CD4-positive, CD25-positive, alpha-beta regulatory T cell (primary cell): ENCODE results near the gene FKBP6. TPM values are rescaled to one million over a fixed set of nuclear protein-coding genes. Genes with fewer than 3 reads are reported as not detected.
A peak's percentile ranks its signal among the peaks of the same experiment; 100 is the strongest.
"Not testable (repeated sequence)": the region's sequence is repeated elsewhere in the genome, so short reads cannot be mapped to it uniquely, and the experiment has no call there.

Experiments
- ATAC-seq, 2 donors: fragments of 150-1000 bp; cut with Tn5 transposase; one replicate each; pipeline ENCODE4 v1.10.0; 2021; ENCODE audit warnings: low read depth in 2 of 2, moderate number of reproducible peaks in 2 of 2, moderate library complexity in 1 of 2
- DNase-seq, 3 donors: peaks; one replicate each; pipeline versions ENCODE4 v3.0.0 to v3.0.0-alpha.2; 2012 to 2022; ENCODE audit warnings: mixed read lengths in 1 of 3
- H3K27ac ChIP-seq: one replicate; pipeline ENCODE4 v1.7.0; 2013; ENCODE audit warnings: mild to moderate bottlenecking, low read length; ENCODE audit not compliant: insufficient read depth, poor library complexity, severe bottlenecking
- H3K27me3 ChIP-seq: one replicate; pipeline ENCODE4 v1.7.0; 2013; ENCODE audit warnings: low read length; ENCODE audit not compliant: control insufficient read depth, insufficient read depth
- H3K36me3 ChIP-seq: one replicate; pipeline ENCODE4 v1.7.0; 2013; ENCODE audit warnings: mild to moderate bottlenecking, low read length, moderate library complexity; ENCODE audit not compliant: control insufficient read depth, insufficient read depth
- H3K4me1 ChIP-seq: 2 replicates; pipeline ENCODE4 v1.7.0; 2013; ENCODE audit warnings: mild to moderate bottlenecking, low read length; ENCODE audit not compliant: insufficient read depth, control insufficient read depth, poor library complexity, severe bottlenecking
- H3K4me3 ChIP-seq: one replicate; pipeline ENCODE4 v1.7.0; 2013; ENCODE audit warnings: low read depth, mild to moderate bottlenecking, low read length, moderate library complexity
- H3K9me3 ChIP-seq, 2 experiments: 1 replicate in 1 of 2; 2 replicates in 1 of 2; pipeline ENCODE4 v1.7.0; 2013; ENCODE audit warnings: low read length in 2 of 2, mild to moderate bottlenecking in 1 of 2, moderate library complexity in 1 of 2; ENCODE audit not compliant: control insufficient read depth in 2 of 2
- H3K27ac Mint-ChIP-seq, 3 donors: one replicate each; pipeline ENCODE4 v1.8.0; 2020 to 2022; ENCODE audit warnings: mild to moderate bottlenecking in 3 of 3, mixed read lengths in 3 of 3, moderate library complexity in 2 of 3
- H3K27me3 Mint-ChIP-seq: one replicate; pipeline ENCODE4 v1.8.0; 2022; ENCODE audit warnings: mild to moderate bottlenecking, mixed read lengths
- H3K36me3 Mint-ChIP-seq: one replicate; pipeline ENCODE4 v1.8.0; 2020; ENCODE audit warnings: mixed read lengths
- H3K4me1 Mint-ChIP-seq, 4 donors: one replicate each; pipeline ENCODE4 v1.8.0; 2020 to 2022; ENCODE audit warnings: mixed read lengths in 4 of 4, mild to moderate bottlenecking in 1 of 4
- H3K4me3 Mint-ChIP-seq, 4 donors: one replicate each; pipeline ENCODE4 v1.8.0; 2020 to 2022; ENCODE audit warnings: mild to moderate bottlenecking in 4 of 4, mixed read lengths in 4 of 4, moderate library complexity in 3 of 4
- H3K9me3 Mint-ChIP-seq, 7 donors: one replicate each; pipeline ENCODE4 v1.8.0; 2020 to 2022; ENCODE audit warnings: mixed read lengths in 7 of 7, mild to moderate bottlenecking in 3 of 7, moderate library complexity in 2 of 7
- polyA plus RNA-seq, 4 donors: library from polyadenylated mRNA; unstranded; fragments of 300-500 nt; fragmentation: Illumina TruSeq; gene quantifications; one replicate each; pipeline ENCODE4 v1.2.3, GENCODE V29; 2021
- total RNA-seq: library from RNA; stranded (reverse); gene quantifications from one replicate; pipeline ENCODE4 v1.2.3, GENCODE V29; 2022

Gene FKBP6
- total and polyA plus RNA-seq, 5 donors from 2014 or later: not detected

GRCh38 chr7:73304612-73305387 lies 23.2 kb upstream of the FKBP6 start:
- Mint-ChIP-seq H3K4me1 (peaks cover 5 to 35% (median 19%) of the 10 kb centered on the region in 4 donors), H3K4me3 (peak overlapping the region in 1 of 4 donors; percentile 65), H3K36me3 (peaks cover 24% of the 10 kb centered on the region)
- H3K27ac ChIP-seq, H3K9me3 ChIP-seq, H3K27ac Mint-ChIP-seq, H3K9me3 Mint-ChIP-seq, H3K4me3 ChIP-seq, H3K27me3 Mint-ChIP-seq, H3K27me3 ChIP-seq, DNase-seq, ATAC-seq: not testable (repeated sequence)
- Histone ChIP-seq H3K4me1 (peaks cover 13% of the 10 kb centered on the region), H3K36me3 (peaks cover 42% of the 10 kb centered on the region)

GRCh38 chr7:73307436-73307835 lies 20.5 kb upstream of the FKBP6 start:
- H3K9me3 ChIP-seq: no peaks in the 10 kb centered on the region
- no peak for DNase-seq
- H3K4me3 ChIP-seq: peak overlapping the region; percentile 71
- peak overlapping the region; percentile 96 to 100 (median 99) for H3K4me3 Mint-ChIP-seq
- H3K27me3 ChIP-seq: no peaks in the 10 kb centered on the region
- ATAC-seq: no peak
- peaks cover 24% of the 10 kb centered on the region for H3K36me3 Mint-ChIP-seq
- no peaks in the 10 kb centered on the region for H3K27me3 Mint-ChIP-seq
- peak overlapping the region in 2 of 3 donors; percentile 88 to 98 for H3K27ac Mint-ChIP-seq
- peaks cover 13% of the 10 kb centered on the region for H3K4me1 ChIP-seq
- H3K27ac ChIP-seq: no peak overlapping the region
- H3K4me1 Mint-ChIP-seq: peaks cover 5 to 38% (median 19%) of the 10 kb centered on the region in 4 donors
- peaks cover 42% of the 10 kb centered on the region for H3K36me3 ChIP-seq
- no peaks in the 10 kb centered on the region for H3K9me3 Mint-ChIP-seq

- Mint-ChIP-seq H3K9me3 (no peaks in the 10 kb centered on the region), H3K4me3 (peak overlapping the region; percentile 96 to 100 (median 99)), H3K27ac (peak overlapping the region; percentile 88 to 98 (median 96)), H3K4me1 (peaks cover 5 to 38% (median 19%) of the 10 kb centered on the region in 4 donors), H3K36me3 (peaks cover 22% of the 10 kb centered on the region), H3K27me3 (no peaks in the 10 kb centered on the region)
- Histone ChIP-seq H3K27me3 (no peaks in the 10 kb centered on the region), H3K4me3 (peak overlapping the region; percentile 71), H3K4me1 (peaks cover 13% of the 10 kb centered on the region), H3K27ac (no peak overlapping the region), H3K36me3 (peaks cover 37% of the 10 kb centered on the region), H3K9me3 (no peaks in the 10 kb centered on the region)
- peak; percentile 23 to 26 for ATAC-seq
- DNase-seq: no peak
These were observed 19.8 kb upstream of the FKBP6 start for GRCh38 chr7:73308074-73308664.

- Histone ChIP-seq H3K4me3 (peak within 1 kb of the TSS; percentile 71), H3K36me3 (peaks cover 34% of the 10 kb centered on the region), H3K4me1 (peaks cover 13% of the 10 kb centered on the region), H3K9me3 (no peaks in the 10 kb centered on the region), H3K27me3 (no peaks in the 10 kb centered on the region), H3K27ac (peak within 1 kb of the TSS; percentile 41)
- H3K36me3 Mint-ChIP-seq: peaks cover 19% of the 10 kb centered on the region
- no peaks in the 10 kb centered on the region for H3K27me3 Mint-ChIP-seq
- H3K27ac Mint-ChIP-seq: peak within 1 kb of the TSS; percentile 88 to 98 (median 96)
- H3K4me3 Mint-ChIP-seq: peak within 1 kb of the TSS; percentile 96 to 100 (median 99)
- peaks cover 5 to 38% (median 19%) of the 10 kb centered on the region in 4 donors for H3K4me1 Mint-ChIP-seq
- DNase-seq: peak; percentile 81 to 96 (median 89)
- peak; percentile 96 to 97 for ATAC-seq
- H3K9me3 Mint-ChIP-seq: no peaks in the 10 kb centered on the region
These were observed 19.2 kb upstream of the FKBP6 start, which contains the start of gene NSUN5 for GRCh38 chr7:73308665-73309214. Gene NSUN5, minus strand, starts transcription at chr7:73308826. Its CDS starts 36 bp downstream, at chr7:73308790.

- H3K36me3 Mint-ChIP-seq: peaks cover 13% of the 10 kb centered on the region
- not testable (repeated sequence) for H3K9me3 Mint-ChIP-seq, H3K27ac Mint-ChIP-seq, DNase-seq, H3K27ac ChIP-seq, H3K9me3 ChIP-seq, H3K27me3 ChIP-seq, H3K4me3 ChIP-seq, H3K27me3 Mint-ChIP-seq, ATAC-seq, H3K4me3 Mint-ChIP-seq
- H3K4me1 Mint-ChIP-seq: peaks cover 5 to 33% (median 19%) of the 10 kb centered on the region in 4 donors
- Histone ChIP-seq H3K36me3 (peaks cover 11% of the 10 kb centered on the region), H3K4me1 (peaks cover 13% of the 10 kb centered on the region)
These were observed 16.5 kb upstream of the FKBP6 start for GRCh38 chr7:73311421-73311820.

GRCh38 chr7:73312831-73313520 lies 15.0 kb upstream of the FKBP6 start:
- no peak overlapping the region for H3K27ac Mint-ChIP-seq
- peaks cover 6% of the 10 kb centered on the region for H3K4me1 ChIP-seq
- no peaks in the 10 kb centered on the region for H3K36me3 ChIP-seq
- H3K4me3 Mint-ChIP-seq: no peak overlapping the region
- peaks cover 0 to 17% (median 7%) of the 10 kb centered on the region in 4 donors for H3K4me1 Mint-ChIP-seq
- H3K27me3 Mint-ChIP-seq: no peaks in the 10 kb centered on the region
- ATAC-seq (no peak), DNase-seq (no peak)
- no peak overlapping the region for H3K4me3 ChIP-seq
- H3K9me3 Mint-ChIP-seq: peaks cover 0 to 1% (median 0%) of the 10 kb centered on the region in 7 donors
- H3K27ac ChIP-seq: no peak overlapping the region
- no peaks in the 10 kb centered on the region for H3K9me3 ChIP-seq
- peaks cover 3% of the 10 kb centered on the region for H3K36me3 Mint-ChIP-seq
- H3K27me3 ChIP-seq: no peaks in the 10 kb centered on the region

- H3K27me3 Mint-ChIP-seq: no peaks in the 10 kb centered on the region
- Histone ChIP-seq H3K4me3 (no peak overlapping the region), H3K27ac (no peak overlapping the region), H3K4me1 (peaks cover 5% of the 10 kb centered on the region), H3K9me3 (no peaks in the 10 kb centered on the region), H3K27me3 (no peaks in the 10 kb centered on the region), H3K36me3 (no peaks in the 10 kb centered on the region)
- H3K27ac Mint-ChIP-seq: no peak overlapping the region
- peaks cover 0 to 14% (median 5%) of the 10 kb centered on the region in 4 donors for H3K4me1 Mint-ChIP-seq
- peaks cover 2% of the 10 kb centered on the region for H3K36me3 Mint-ChIP-seq
- no peak overlapping the region for H3K4me3 Mint-ChIP-seq
- DNase-seq: no peak
- no peak for ATAC-seq
- H3K9me3 Mint-ChIP-seq: peaks cover 0 to 1% (median 0%) of the 10 kb centered on the region in 7 donors
These were observed 14.4 kb upstream of the FKBP6 start for GRCh38 chr7:73313521-73313906.
